ENCODE data around the gene DNAJC18. TPM values are rescaled to one million over a fixed set of nuclear protein-coding genes. Genes with fewer than 3 reads are reported as not detected.

DNAJC18 gene
- total RNA-seq, 6 experiments from 2014 or later: 0.37 to 2.9 (median 0.75) TPM

GRCh38 chr5:139385061-139386049 lies 54.0 kb downstream of the DNAJC18 start:
- DNase-seq (peak in 1 of 3 donors; percentile 54), ATAC-seq (peak; percentile 30 to 60 (median 54))
- H3K4me3 ChIP-seq: peak overlapping the region; percentile 38 to 48 (median 40)
- H3K27me3 ChIP-seq: no peaks in the 10 kb centered on the region
- intact Hi-C loops (cut with DNase I): loop anchor here in 1 of 2 donors (10.0 kb wide), 1 partner anchor 91 kb away; the partner anchor contains the start of gene MATR3
- WGBS (ENCODE audit: insufficient coverage, low coverage, low lambda C conversion rate, missing lambda C conversion rate): 2% methylated on average over 7 of the region's 8 CpGs
- no peaks in the 10 kb centered on the region for H3K36me3 ChIP-seq
- H3K4me1 ChIP-seq: peaks cover 0 to 51% (median 11%) of the 10 kb centered on the region in 4 donors
- TF ChIP-seq CTCF (IDR thresholded peaks at IDR 0.05): peak in 3 of 4 donors; percentile 31 to 32 (median 32)
- no peak for TF ChIP-seq POLR2A (IDR thresholded peaks at IDR 0.05)
- H3K9me3 ChIP-seq: no peaks in the 10 kb centered on the region
- H3K27ac ChIP-seq: peak overlapping the region; percentile 32 to 70 (median 64)

GRCh38 chr5:139384591-139385051 lies 54.7 kb downstream of the DNAJC18 start:
- ATAC-seq (no peak), DNase-seq (peak in 1 of 3 donors; percentile 43)
- peak overlapping the region; percentile 38 to 48 (median 40) for H3K4me3 ChIP-seq
- H3K4me1 ChIP-seq: peaks cover 0 to 51% (median 11%) of the 10 kb centered on the region in 4 donors
- peak overlapping the region; percentile 32 to 70 (median 64) for H3K27ac ChIP-seq
- intact Hi-C loops (cut with DNase I): loop anchor here in 1 of 2 donors (10.0 kb wide), 1 partner anchor 90 kb away; the partner anchor contains the start of gene MATR3
- no peaks in the 10 kb centered on the region for H3K27me3 ChIP-seq
- TF ChIP-seq POLR2A (IDR thresholded peaks at IDR 0.05) (no peak), CTCF (IDR thresholded peaks at IDR 0.05) (no peak)
- H3K36me3 ChIP-seq: no peaks in the 10 kb centered on the region
- no peaks in the 10 kb centered on the region for H3K9me3 ChIP-seq
- WGBS (ENCODE audit: insufficient coverage, low coverage, low lambda C conversion rate, missing lambda C conversion rate): 92% methylated on average over 2 of the region's 9 CpGs

- Histone ChIP-seq H3K4me1 (peaks cover 0 to 51% (median 11%) of the 10 kb centered on the region in 4 donors), H3K27ac (peak overlapping the region in 2 of 3 donors; percentile 64 to 70), H3K36me3 (peaks cover 0 to 2% (median 0%) of the 10 kb centered on the region in 4 donors), H3K4me3 (no peak overlapping the region), H3K9me3 (no peaks in the 10 kb centered on the region), H3K27me3 (no peaks in the 10 kb centered on the region)
- ATAC-seq: peak; percentile 2 to 23 (median 14)
- TF ChIP-seq POLR2A (IDR thresholded peaks at IDR 0.05) (no peak), CTCF (IDR thresholded peaks at IDR 0.05) (no peak)
- intact Hi-C loops (cut with DNase I): loop anchor here in 1 of 2 donors (10.0 kb wide), 1 partner anchor 89 kb away; the partner anchor contains the start of gene MATR3
- peak in 1 of 3 donors; percentile 60 for DNase-seq
- WGBS (ENCODE audit: insufficient coverage, low coverage, low lambda C conversion rate, missing lambda C conversion rate): 50% methylated on average over 2 of the region's 7 CpGs
Measured at GRCh38 chr5:139383993-139384590, 55.2 kb downstream of the DNAJC18 start.

GRCh38 chr5:139383275-139383992 lies 55.9 kb downstream of the DNAJC18 start, which contains the start of gene SLC23A1:
Gene SLC23A1, minus strand, starts transcription at chr5:139383297. Its CDS starts 44 bp downstream, at chr5:139383253.
- H3K4me1 ChIP-seq: peaks cover 0 to 49% (median 11%) of the 10 kb centered on the region in 4 donors
- no peaks in the 10 kb centered on the region for H3K27me3 ChIP-seq
- DNase-seq (peak; percentile 80 to 92 (median 91)), ATAC-seq (peak; percentile 71 to 84 (median 78))
- 25% methylated on average over 5 of the region's 10 CpGs for WGBS (ENCODE audit: insufficient coverage, low coverage, low lambda C conversion rate, missing lambda C conversion rate)
- H3K36me3 ChIP-seq: peaks cover 0 to 8% (median 0%) of the 10 kb centered on the region in 4 donors
- intact Hi-C loops (cut with DNase I): loop anchor here in 1 of 2 donors (10.0 kb wide), 1 partner anchor 89 kb away; the partner anchor contains the start of gene MATR3
- no peaks in the 10 kb centered on the region for H3K9me3 ChIP-seq
- peak within 1 kb of the TSS in 2 of 3 donors; percentile 36 to 70 for H3K27ac ChIP-seq
- H3K4me3 ChIP-seq: peak within 1 kb of the TSS; percentile 34 to 68 (median 50)
- TF ChIP-seq CTCF (IDR thresholded peaks at IDR 0.05) (no peak), POLR2A (IDR thresholded peaks at IDR 0.05) (no peak)

Data from right lobe of liver (tissue), 6 donors.